H1 (cell line): ENCODE results near the gene LRP3.

ENCODE experiments used
- CEBPB ChIP-seq: IDR thresholded peaks from 2 replicates; pipeline ENCODE4 v1.6.1; 2012; ENCODE audit warnings: low read depth, low read length
- EP300 ChIP-seq, 2 experiments: IDR thresholded peaks; 1 replicate in 1 of 2; 2 replicates in 1 of 2; pipeline ENCODE4 v1.6.1; 2011 to 2012; ENCODE audit warnings: low read depth in 2 of 2, low read length in 2 of 2, mild to moderate bottlenecking in 2 of 2, borderline replicate concordance in 1 of 2, inconsistent platforms in 1 of 2, moderate library complexity in 1 of 2
- RFX5 ChIP-seq: IDR thresholded peaks from 2 replicates; pipeline ENCODE4 v1.6.1; 2011; ENCODE audit warnings: low read depth, low read length, improper control_type of control experiment, borderline replicate concordance
- SIN3A ChIP-seq, 2 experiments: IDR thresholded peaks in 1 of 2; conservative IDR thresholded peaks in 1 of 2; 2 replicates each; pipeline ENCODE4 v1.6.1; 2011 to 2012; ENCODE audit warnings: low read length in 2 of 2, improper control_type of control experiment in 1 of 2, low read depth in 1 of 2, mild to moderate bottlenecking in 1 of 2
- TAF1 ChIP-seq: IDR thresholded peaks from 2 replicates; pipeline ENCODE4 v1.6.1; 2011; ENCODE audit warnings: mild to moderate bottlenecking, low read depth, low read length

GRCh38 chr19:33227870-33228599, 33.9 kb downstream of the LRP3 start:
- TF ChIP-seq SIN3A (conservative IDR thresholded peaks at IDR 0.05 in 1 of 2, IDR thresholded peaks at IDR 0.05 in 1 of 2; ENCODE audit: low read depth in 1 of 2, low read length in 2 of 2): no peak
- TF ChIP-seq EP300 (IDR thresholded peaks at IDR 0.05; ENCODE audit: borderline replicate concordance in 1 of 2, low read depth in 2 of 2, low read length in 2 of 2): no peak
- no peak for TF ChIP-seq TAF1
- no peak for TF ChIP-seq CEBPB
- TF ChIP-seq RFX5: no peak
